ENCODE measurements around the gene HS6ST2.

The HS6ST2 gene

GRCh38 chrX:132742246-132742645, 216.2 kb downstream of the HS6ST2 start:
- DNase-seq (ENCODE audit: low read depth, low spot score), result no peak

- no peak for DNase-seq (ENCODE audit: low read depth, low spot score)
Measured at GRCh38 chrX:132741689-132742088, 216.7 kb downstream of the HS6ST2 start.

GRCh38 chrX:132740316-132741123, 217.9 kb downstream of the HS6ST2 start:
- DNase-seq (ENCODE audit: low read depth, low spot score), result no peak

GRCh38 chrX:132738951-132739350, 219.5 kb downstream of the HS6ST2 start:
- DNase-seq (ENCODE audit: low read depth, low spot score), result no peak

GRCh38 chrX:132737743-132738142, 220.7 kb downstream of the HS6ST2 start:
- DNase-seq (ENCODE audit: low read depth, low spot score), result no peak

GRCh38 chrX:132732236-132732635, 226.2 kb downstream of the HS6ST2 start:
- no peak for DNase-seq (ENCODE audit: low read depth, low spot score)

GRCh38 chrX:132730726-132731125, 227.7 kb downstream of the HS6ST2 start:
- DNase-seq (ENCODE audit: low read depth, low spot score), result no peak

- DNase-seq (ENCODE audit: low read depth, low spot score), result no peak
Measured at GRCh38 chrX:132730266-132730665, 228.2 kb downstream of the HS6ST2 start.

GRCh38 chrX:132728296-132728695, 230.1 kb downstream of the HS6ST2 start:
- DNase-seq (ENCODE audit: low read depth, low spot score), result no peak

GRCh38 chrX:132718431-132718958, 239.9 kb downstream of the HS6ST2 start:
- no peak for DNase-seq (ENCODE audit: low read depth, low spot score)

- DNase-seq (ENCODE audit: low read depth, low spot score), result no peak
Measured at GRCh38 chrX:132716006-132716405, 242.4 kb downstream of the HS6ST2 start.

- no peak for DNase-seq (ENCODE audit: low read depth, low spot score)
Measured at GRCh38 chrX:132714913-132715312, 243.5 kb downstream of the HS6ST2 start.

GRCh38 chrX:132712350-132712749, 246.1 kb downstream of the HS6ST2 start:
- DNase-seq (ENCODE audit: low read depth, low spot score), result no peak

GRCh38 chrX:132710656-132711155, 247.7 kb downstream of the HS6ST2 start:
- DNase-seq (ENCODE audit: low read depth, low spot score), result no peak

GRCh38 chrX:132708529-132708928, 249.9 kb downstream of the HS6ST2 start:
- no peak for DNase-seq (ENCODE audit: low read depth, low spot score)

GRCh38 chrX:132704769-132705168, 253.7 kb downstream of the HS6ST2 start:
- DNase-seq (ENCODE audit: low read depth, low spot score), result no peak

GRCh38 chrX:132694382-132694781, 264.0 kb downstream of the HS6ST2 start:
- DNase-seq (ENCODE audit: low read depth, low spot score), result no peak

- DNase-seq (ENCODE audit: low read depth, low spot score), result no peak
Measured at GRCh38 chrX:132692526-132692925, 265.9 kb downstream of the HS6ST2 start.

- no peak for DNase-seq (ENCODE audit: low read depth, low spot score)
Measured at GRCh38 chrX:132692066-132692465, 266.4 kb downstream of the HS6ST2 start.

GRCh38 chrX:132689612-132690563, 268.5 kb downstream of the HS6ST2 start:
- DNase-seq (ENCODE audit: low read depth, low spot score), result no peak

- no peak for DNase-seq (ENCODE audit: low read depth, low spot score)
Measured at GRCh38 chrX:132685276-132685675, 273.2 kb downstream of the HS6ST2 start.

- no peak for DNase-seq (ENCODE audit: low read depth, low spot score)
Measured at GRCh38 chrX:132677233-132677716, 281.2 kb downstream of the HS6ST2 start.
